Adipose tissue (tissue), 3 donors: ENCODE results near the gene PAMR1. TPM values are rescaled to one million over a fixed set of nuclear protein-coding genes. Genes with fewer than 3 reads are reported as not detected.

Experiments
- H3K27ac ChIP-seq: one replicate; pipeline ENCODE4 v1.5.1; 2013; ENCODE audit warnings: low read depth, low read length
- WGBS, 3 donors: extraction: QIAGEN DNeasy Blood & Tissue Kit; methylation state at CpG; one replicate each; pipeline ENCODE4 v1.1.7; 2013; 5-methylcytosine and 5-hydroxymethylcytosine counted together
- polyA plus RNA-seq, 3 donors: library from polyadenylated mRNA; stranded (reverse); fragments of 200-250 nt; gene quantifications; one replicate each; pipeline ENCODE4 v1.2.3, GENCODE V29; 2013
- donor health status: healthy with polysubstance abuse.
- donor health status: Bipolar disorder and iron deficiency.
- donor health status: healthy.

The PAMR1 gene
- polyA plus RNA-seq, 3 donors = 0.89 to 14.6 (median 8.3) TPM

DNA sequence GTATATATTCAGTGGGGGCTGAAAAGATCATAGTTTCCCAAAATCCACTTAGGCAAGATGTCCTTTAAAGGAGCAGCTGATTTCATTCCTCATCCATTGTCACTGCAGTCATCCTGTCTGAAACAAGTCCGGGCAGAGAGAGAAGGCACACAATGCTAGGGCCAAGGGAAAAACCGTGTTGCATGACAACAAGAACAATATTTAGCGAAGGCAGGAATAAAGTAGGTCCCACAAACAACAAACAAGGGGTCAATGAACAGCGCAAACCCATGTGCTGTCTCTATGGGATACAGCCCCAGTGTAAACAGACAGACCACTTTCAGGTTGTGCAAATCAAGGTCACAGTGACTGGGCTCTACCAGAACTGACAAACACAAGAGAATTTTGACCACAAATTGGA is 9.0 kb downstream of the PAMR1 start:
- H3K27ac ChIP-seq = no peak overlapping the region
- WGBS, 3 donors = 44 to 78% (median 74%) methylated on average over 4 of the region's 4 CpGs

DNA sequence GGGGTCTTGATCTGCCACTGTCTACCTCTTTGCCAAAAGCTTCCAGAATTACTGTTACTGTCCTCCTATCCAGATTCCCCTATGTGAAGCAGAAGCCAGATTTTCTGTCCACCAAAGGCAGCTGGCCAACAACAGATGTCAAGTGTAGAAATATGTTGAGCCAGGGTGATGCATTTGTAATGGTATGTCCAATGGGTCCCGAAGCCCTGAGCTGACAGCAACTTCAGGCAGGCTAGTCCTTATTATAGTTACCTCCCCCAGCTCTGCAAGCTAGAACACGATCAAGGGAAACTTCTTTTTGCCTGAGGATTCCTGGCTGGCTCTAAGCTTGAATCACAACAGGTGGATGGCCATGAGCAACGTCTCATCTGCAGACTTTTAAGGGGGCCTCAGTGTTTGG is 10.2 kb downstream of the PAMR1 start:
- 17 to 56% (median 29%) methylated on average over 3 of the region's 3 CpGs for WGBS, 3 donors
- no peak overlapping the region for H3K27ac ChIP-seq

DNA sequence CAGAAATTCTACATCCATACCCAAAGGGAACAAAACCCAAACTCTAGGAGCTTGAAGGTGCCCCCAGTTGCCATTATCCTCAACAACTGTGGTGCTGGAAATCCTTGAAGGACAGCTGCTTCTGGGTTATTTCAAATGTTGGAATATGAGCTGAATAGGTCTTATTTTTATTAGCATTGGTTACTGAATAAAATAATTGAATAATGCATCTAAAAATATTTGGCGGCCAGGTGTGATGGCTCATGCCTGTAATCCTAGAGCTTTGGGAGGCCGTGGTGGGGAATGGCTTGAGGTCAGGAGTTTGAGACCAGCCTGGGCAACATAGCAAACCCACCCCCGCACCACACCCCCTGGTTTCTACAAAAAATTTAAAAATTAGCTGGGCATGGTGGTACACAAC is 10.9 kb downstream of the PAMR1 start:
- H3K27ac ChIP-seq = no peak overlapping the region
- 82 to 96% (median 90%) methylated on average over 3 of the region's 3 CpGs for WGBS, 3 donors

DNA sequence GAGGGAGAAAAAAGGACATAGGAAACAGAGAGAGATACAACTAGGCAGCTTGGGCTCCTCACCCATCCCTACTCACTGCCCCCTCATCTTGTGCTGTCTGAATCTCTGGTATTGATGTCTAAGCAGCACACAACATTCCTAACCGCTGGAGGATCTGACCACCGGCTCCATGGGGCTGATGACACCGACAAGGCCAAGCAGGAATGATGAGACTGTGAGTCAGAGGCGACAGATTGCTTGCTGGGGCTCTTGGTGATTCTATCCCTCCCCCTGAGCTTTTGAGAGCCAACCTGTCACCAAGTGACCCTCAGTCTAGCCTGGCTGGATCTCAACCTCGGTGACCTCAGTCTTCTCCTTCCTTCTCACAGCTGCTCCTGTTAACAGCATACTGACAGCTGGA is 13.8 kb downstream of the PAMR1 start:
- no peak overlapping the region for H3K27ac ChIP-seq
- WGBS, 3 donors = 55 to 71% (median 67%) methylated on average over 5 of the region's 5 CpGs

DNA sequence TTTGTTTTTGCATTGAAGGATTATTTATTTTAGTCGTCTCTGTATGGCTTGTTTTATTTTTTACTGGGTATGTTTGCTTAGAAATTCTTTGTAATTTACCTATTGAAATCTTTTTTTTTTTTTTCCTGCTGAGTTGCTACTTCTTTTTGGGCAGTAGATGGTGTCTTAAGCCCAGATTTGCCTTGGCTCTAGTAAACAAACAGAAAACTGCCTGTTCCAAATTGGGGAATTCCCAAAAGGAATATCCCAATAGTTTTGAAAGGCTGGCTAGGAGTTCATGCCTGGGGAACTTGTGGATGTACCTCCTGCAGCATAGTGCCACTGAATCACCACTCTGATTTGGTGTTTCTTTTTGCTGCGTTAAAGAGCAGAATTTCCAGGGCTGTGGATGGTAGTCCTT is 17.7 kb downstream of the PAMR1 start:
- 81 to 95% (median 95%) methylated on average over 2 of the region's 2 CpGs for whole genome bisulfite sequencing, 3 donors
- H3K27ac ChIP-seq = no peak overlapping the region

DNA sequence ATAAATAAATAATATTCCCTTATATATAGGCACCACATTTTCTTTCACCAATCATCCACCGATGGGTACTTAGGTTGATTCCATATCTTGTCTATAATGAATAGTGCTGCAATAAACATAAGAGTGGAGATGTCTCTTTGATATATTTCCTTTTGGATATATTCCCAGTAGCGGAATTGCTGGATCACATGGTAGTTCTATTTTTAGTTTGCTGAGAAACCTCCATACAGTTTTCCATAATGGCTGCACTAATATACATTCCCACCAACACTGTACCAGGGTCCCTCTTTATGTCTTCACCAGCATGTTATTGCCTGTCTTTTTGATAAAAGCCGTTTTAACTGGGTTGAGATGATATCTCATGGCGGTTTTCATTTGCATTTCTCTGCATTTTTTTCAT is 23.6 kb downstream of the PAMR1 start:
- H3K27ac ChIP-seq = no peak overlapping the region
- 56 to 81% (median 62%) methylated on average over 4 of the region's 4 CpGs for WGBS, 3 donors

DNA sequence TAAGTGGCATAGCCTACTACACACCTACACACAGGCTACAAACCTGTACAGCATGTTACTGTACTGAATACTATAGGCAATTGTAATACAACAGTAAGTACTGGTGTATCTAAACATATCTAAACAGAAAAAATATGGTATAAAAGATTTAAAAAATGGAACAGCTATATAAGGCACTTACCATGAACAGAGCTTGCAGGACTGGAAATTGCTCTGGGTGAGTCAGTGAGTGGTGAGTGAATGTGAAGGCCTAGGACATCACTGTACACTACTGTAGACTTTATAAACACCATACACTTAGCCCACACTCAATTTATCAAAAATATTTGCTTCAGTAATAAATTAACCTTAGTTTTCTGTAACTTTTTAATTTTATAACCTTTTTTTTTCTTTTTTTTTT is 24.7 kb downstream of the PAMR1 start:
- no peak overlapping the region for H3K27ac ChIP-seq

DNA sequence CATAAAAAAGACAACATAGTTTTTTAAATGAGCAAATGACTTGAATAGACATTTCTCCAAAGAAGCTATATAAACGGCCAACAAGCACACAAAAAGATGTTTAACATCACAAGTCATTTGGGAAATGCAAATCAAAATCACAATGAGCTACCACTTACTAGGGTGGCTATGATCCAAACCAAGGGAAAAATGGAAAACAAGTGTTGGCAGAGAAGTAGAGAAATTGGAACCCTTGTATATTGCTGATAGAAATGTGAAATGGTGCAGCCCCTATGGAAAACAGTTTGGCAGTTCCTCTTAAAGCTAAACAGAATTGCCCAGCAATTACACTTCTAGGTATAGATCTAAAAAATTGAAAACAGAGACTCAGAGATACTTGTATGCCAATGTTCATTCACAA is 29.0 kb downstream of the PAMR1 start:
- WGBS, 3 donors = 33 to 63% (median 51%) methylated on average over 1 of the region's 1 CpG
- H3K27ac ChIP-seq = no peak overlapping the region

DNA sequence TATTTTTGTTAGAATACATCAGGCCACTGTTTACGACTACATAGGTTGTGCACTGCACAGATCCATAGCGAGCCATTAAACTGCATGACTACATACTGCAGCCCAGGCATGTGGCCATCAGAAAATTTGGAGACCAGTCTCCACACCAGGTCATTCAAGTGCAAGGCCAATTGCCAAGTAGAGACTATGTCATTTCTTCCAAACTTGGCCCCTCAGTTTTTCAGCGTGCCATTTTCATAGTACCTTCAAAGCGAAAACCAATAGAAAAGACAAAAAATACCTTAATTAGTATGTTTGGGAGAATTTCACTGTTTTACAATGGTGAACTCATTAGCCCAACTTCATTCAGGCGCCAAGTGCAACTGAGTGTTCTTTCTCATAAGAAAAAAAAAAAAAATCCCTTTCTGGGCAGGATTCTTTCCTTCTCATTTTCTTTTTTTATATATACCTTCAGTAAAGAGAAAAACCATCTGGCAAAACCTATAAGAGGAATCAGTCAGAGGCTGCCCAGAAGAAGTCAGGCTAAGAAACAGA is 30.4 kb downstream of the PAMR1 start:
- H3K27ac ChIP-seq = no peak overlapping the region
- WGBS, 3 donors = 95 to 96% (median 96%) methylated on average over 5 of the region's 5 CpGs

DNA sequence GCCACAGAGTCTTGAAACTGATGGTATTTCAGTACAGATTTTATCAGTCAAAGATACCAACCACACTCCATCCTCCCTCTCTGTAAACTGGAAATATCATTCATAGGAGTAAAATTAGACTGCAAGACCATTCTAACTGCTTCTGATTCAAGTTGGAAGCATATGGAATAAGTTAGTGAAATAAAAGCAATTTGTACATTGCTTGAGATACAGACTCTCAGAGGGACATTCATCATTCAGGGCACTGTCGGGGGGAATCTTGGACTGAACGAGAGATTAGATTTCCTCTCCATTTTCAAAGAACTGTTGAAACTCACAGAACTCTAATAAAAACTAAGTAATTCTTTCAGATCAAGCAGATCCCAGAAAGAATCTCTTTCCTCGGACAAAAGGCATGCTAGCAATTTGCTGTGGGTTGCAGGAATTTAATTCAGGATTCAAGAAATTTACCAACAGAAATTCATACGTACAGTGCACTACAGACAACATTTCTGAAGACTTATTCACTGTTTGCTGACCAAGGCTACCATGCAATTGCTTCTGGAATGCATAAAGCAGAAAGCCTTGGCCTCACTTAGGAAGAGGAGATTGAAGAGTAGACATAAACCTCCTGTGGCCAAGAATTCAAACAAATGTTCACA is 34.1 kb downstream of the PAMR1 start:
- 53 to 85% (median 68%) methylated on average over 4 of the region's 4 CpGs for WGBS, 3 donors
- no peak overlapping the region for H3K27ac ChIP-seq

DNA sequence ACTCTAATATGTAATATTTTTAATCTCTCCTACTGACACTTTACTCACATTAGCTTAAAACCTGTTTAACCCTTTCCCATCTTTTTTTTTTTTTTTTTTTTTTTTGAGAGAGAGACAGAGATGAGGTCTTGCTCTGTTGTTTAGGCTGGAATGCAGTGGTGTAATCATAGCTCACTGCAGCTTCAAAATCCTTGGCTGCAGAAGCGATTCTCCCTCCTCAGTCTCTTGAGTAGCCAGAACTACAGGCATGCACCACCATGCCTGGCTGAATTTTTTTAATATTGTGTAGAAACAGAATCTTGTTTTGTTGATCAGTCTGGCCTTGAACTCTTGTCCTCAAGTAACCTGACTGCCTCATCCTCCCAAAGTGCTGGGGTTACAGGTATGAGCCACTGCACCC is 37.3 kb downstream of the PAMR1 start:
- no peak overlapping the region for H3K27ac ChIP-seq
- 50 to 70% (median 59%) methylated on average over 1 of the region's 1 CpG for WGBS, 3 donors

DNA sequence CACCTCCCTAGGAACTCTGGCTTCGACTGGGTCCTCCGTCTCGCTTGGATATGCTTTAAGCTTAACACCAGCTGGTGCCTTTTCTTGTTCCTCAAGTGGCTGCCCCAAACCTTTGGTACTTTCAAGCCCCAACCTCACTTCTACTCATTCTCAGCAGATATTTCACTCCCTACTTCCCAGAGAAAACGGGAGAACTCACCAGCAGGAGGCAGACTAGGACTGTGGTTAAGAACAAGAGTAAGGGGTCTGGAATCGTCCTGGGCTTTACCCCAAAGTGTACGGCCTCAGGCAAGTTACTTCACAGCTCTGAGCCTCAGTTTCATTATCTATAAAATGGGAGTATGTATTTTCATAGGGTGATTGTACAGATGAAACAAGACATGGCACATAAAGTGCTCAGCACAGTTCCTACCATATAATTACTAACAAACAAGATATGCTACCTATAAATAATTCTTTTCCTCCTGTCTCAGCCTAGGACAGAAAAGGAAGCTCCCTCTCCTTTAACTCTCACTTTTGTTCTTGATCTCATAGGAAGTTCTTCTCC is 37.8 kb downstream of the PAMR1 start:
- WGBS, 3 donors = 20 to 27% (median 26%) methylated on average over 6 of the region's 6 CpGs
- no peak overlapping the region for H3K27ac ChIP-seq

DNA sequence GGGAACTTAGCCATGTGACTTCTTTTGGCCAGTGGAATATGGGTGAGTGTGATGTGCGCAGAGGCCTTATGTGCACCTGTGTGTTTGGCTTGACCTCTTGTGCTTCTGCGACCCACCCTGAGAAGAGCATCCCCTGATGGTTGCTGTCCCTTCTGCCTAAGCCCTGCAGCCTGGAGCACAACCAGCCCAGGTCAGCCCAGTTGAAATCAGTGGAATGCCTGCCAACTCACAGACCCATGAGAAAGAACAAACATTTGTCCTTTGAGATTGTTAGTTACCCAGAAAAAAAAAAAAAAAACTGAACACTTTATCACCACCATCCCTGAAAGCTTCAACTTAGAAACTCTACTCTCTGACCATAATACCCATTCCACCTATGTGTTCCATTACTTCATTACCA is 38.5 kb downstream of the PAMR1 start:
- 78 to 96% (median 82%) methylated on average over 2 of the region's 2 CpGs for WGBS, 3 donors
- no peak overlapping the region for H3K27ac ChIP-seq

DNA sequence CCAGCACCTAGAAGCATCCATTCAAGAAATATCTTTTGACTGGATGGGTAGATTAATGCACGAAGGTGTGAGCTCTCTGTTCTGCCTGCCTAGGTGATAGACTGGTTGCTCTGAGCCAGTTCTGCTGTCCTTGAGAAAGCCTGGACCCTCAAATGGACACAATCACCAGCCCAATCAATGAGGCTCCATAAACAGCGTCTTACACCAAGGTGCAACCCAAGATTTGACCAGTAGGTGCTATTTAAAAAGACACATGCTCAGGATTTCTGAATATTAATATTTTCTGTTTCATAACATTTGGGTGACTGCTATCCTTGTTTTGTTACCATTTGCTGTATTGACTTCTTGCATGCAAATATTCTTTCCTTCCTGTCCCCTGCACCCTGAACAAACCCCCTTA is 39.0 kb downstream of the PAMR1 start:
- 35 to 82% (median 54%) methylated on average over 2 of the region's 2 CpGs for WGBS, 3 donors

DNA sequence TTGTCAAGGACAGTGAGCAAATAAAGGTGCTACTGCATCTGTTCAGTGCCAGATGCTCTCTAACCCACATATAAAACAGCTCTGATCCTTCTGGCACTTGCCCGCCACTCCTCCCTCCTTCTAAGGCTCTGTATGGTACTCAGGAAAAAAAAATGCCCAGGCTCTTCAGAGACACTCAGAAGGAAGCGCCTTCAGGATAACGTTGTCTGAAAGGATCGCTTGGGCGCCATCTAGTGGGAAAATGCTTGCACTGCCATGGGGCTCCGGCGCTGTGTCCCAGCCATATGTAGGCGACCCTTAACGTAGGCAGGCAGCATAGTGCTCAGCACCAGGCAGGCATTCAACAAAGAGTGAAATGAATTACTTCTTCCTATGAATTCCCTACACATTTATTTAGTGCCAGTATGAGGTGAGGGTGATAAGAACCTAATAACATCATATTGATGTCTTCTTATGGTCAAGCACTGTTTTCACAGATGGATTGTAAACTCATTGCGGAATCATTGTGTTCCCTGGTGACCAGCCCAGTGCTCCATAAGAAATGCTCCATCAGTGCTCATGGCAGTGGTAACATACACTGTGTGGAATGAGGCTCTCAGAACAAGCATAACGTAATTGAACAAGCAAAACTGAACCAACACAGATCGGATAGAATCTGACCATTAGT is 39.6 kb downstream of the PAMR1 start:
- 16 to 18% (median 18%) methylated on average over 12 of the region's 12 CpGs for WGBS, 3 donors

More for the DNA sequence above, 39.0 kb downstream of the PAMR1 start:
- no peak overlapping the region for H3K27ac ChIP-seq

DNA sequence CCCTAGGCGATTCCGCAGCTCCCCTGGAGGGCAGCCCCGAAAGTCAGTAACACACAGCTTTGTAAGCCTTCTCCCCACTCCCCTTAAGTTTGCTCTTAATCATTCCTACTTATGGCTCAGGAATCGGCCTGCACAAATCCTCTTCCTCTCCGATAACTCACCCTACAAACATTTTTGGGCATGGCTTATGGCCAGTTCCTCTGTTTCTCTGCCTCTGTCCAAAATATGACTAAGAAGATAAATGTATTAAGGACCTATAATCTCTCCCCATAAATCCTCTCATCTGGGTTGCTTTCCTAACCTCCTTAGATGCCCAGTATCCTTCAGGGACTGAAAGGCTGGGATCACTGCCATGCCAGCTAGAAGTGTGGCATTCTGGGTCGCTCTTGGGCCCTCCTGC is 41.0 kb downstream of the PAMR1 start:
- WGBS, 3 donors = 90 to 95% (median 90%) methylated on average over 6 of the region's 6 CpGs
- no peak overlapping the region for H3K27ac ChIP-seq

More for the DNA sequence above, 39.6 kb downstream of the PAMR1 start:
- H3K27ac ChIP-seq = no peak overlapping the region

DNA sequence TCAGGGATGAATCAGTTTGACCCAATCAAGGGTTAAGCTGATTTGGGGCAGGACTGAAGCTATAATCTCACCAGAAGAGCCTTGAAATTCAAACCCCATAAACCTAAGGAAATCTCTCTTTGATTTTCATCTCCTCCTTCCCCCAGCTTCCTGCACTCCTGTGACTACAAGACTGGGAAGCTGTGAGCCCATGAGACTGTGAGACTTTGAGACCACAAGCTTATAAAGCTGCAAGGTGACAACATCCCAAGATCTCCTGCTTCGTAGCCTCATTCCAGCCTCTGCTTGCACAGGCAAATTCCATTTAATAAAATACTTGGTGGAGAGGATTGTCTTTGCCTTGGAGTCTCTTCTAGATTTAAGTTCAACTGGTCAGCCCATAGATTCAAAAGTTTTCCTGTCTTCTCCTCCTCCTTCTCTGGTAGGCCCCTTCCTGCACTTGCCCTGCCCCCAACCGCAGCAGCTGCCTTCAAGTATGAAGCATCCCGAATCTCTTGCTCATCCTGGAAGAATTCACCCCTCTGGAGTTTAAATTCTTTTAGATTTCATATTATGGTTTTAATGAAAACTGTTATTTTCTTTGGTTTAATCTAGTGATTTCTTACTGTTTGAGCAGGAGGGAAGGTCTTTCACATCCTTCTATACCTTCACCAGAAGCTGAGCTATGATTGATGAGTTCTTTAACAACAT is 42.1 kb downstream of the PAMR1 start:
- WGBS, 3 donors = 92 to 95% (median 92%) methylated on average over 3 of the region's 3 CpGs
- no peak overlapping the region for H3K27ac ChIP-seq

DNA sequence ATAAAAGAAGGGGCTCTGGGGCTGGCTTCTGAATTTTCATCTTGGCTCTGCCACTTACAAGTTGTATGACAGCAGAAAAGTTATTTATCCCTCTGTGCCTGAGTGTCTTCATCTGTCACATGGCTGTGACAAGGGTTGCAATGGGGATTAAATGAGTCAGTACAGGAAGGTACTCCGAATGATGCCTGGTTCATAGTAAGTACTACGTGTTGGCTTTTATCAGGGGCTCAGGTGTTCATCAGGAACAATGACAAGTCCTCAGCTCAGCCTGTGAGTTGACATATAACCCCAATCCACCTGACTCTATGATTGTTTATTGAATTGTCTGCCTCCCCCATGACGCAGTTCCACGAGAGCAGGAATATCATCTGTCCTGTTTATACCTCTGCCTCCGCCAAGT is 45.7 kb downstream of the PAMR1 start:
- 91 to 95% (median 95%) methylated on average over 5 of the region's 5 CpGs for WGBS, 3 donors
- no peak overlapping the region for H3K27ac ChIP-seq

DNA sequence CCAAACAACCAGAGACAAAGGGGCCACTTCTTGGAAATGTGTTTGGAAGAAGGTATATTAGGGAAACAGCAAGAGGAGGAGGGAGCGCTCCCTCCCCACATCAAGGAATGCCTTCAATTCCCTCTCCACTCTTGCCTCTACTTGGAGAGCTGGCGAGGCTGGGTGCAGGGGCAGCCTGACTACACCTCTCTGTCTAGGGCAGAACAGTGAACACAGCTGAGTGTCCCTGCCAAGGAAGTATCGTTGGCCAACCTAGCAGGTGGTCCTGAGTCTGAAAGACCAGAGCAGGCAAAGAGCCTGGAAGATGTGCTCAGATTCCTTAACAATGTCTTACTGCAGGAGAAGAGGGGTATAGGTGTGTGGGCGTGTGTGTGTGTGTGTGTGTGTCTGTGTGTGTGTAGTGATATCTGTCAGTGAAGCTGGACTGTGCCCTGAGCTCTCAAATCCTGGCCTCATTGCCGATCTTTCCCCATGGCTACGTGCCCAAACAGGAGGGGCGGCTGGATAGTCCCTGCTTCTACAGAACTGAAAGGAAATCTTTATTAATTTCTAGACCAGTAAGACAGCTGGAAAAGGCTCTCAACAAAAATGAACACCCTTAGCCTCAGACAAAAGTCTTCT is 46.8 kb downstream of the PAMR1 start:
- 44 to 71% (median 66%) methylated on average over 7 of the region's 7 CpGs for WGBS, 3 donors

More for the DNA sequence above, 46.8 kb downstream of the PAMR1 start:
- H3K27ac ChIP-seq = no peak overlapping the region
